NCI-H2029 treated with DMSO at 0.1 percent for 48 hours (cell line): Measurements from ENCODE around the gene ZNF747.

Experiments used
- DNase-seq: peaks from one replicate; lab custom pipeline; 2025; lab: John Stamatoyannopoulos, UW

The ZNF747 gene

GRCh38 chr16:30515275-30515674, 19.4 kb downstream of the ZNF747 start:
- no peak for DNase-seq

- no peak for DNase-seq
These were observed 23.1 kb downstream of the ZNF747 start for GRCh38 chr16:30511509-30511908.

- DNase-seq: no peak
These were observed 24.2 kb downstream of the ZNF747 start for GRCh38 chr16:30510376-30510938.

- DNase-seq: no peak
These were observed 25.4 kb downstream of the ZNF747 start for GRCh38 chr16:30509081-30509765.

- DNase-seq: no peak
These were observed 31.0 kb downstream of the ZNF747 start for GRCh38 chr16:30503403-30504296.

- DNase-seq: no peak
These were observed 35.4 kb downstream of the ZNF747 start for GRCh38 chr16:30499284-30499683.

GRCh38 chr16:30494709-30495108, 39.9 kb downstream of the ZNF747 start:
- no peak for DNase-seq

- DNase-seq: no peak
These were observed 40.6 kb downstream of the ZNF747 start for GRCh38 chr16:30493941-30494488.

- no peak for DNase-seq
These were observed 42.8 kb downstream of the ZNF747 start for GRCh38 chr16:30491744-30492308.

- DNase-seq: no peak
These were observed 43.4 kb downstream of the ZNF747 start for GRCh38 chr16:30491229-30491628.

- DNase-seq: no peak
These were observed 44.4 kb downstream of the ZNF747 start for GRCh38 chr16:30490210-30490609.

- DNase-seq: no peak
These were observed 45.7 kb downstream of the ZNF747 start for GRCh38 chr16:30488764-30489605.

- no peak for DNase-seq
These were observed 48.7 kb downstream of the ZNF747 start for GRCh38 chr16:30485818-30486436.

GRCh38 chr16:30484887-30485286, 49.8 kb downstream of the ZNF747 start:
- DNase-seq: no peak

GRCh38 chr16:30482366-30482765, 52.3 kb downstream of the ZNF747 start:
- DNase-seq: no peak

- DNase-seq: no peak
These were observed 53.3 kb downstream of the ZNF747 start for GRCh38 chr16:30481381-30481780.
